Measurements from ENCODE around the gene KCNQ1OT1.

GRCh38 chr11:2728128-2728662 lies 28.4 kb upstream of the KCNQ1OT1 start:
- TF ChIP-seq MAX (IDR thresholded peaks at IDR 0.05; ENCODE audit: low read depth) (no peak), EP300 (IDR thresholded peaks at IDR 0.05; ENCODE audit: borderline replicate concordance in 1 of 2, low read depth in 1 of 2, low read length in 1 of 2) (no peak), TAF1 (IDR thresholded peaks at IDR 0.05; ENCODE audit: borderline replicate concordance, low read depth, low read length) (no peak)

Measured in SK-N-SH (cell line).